ENCODE data around the gene ELOB.

ELOB gene

DNA sequence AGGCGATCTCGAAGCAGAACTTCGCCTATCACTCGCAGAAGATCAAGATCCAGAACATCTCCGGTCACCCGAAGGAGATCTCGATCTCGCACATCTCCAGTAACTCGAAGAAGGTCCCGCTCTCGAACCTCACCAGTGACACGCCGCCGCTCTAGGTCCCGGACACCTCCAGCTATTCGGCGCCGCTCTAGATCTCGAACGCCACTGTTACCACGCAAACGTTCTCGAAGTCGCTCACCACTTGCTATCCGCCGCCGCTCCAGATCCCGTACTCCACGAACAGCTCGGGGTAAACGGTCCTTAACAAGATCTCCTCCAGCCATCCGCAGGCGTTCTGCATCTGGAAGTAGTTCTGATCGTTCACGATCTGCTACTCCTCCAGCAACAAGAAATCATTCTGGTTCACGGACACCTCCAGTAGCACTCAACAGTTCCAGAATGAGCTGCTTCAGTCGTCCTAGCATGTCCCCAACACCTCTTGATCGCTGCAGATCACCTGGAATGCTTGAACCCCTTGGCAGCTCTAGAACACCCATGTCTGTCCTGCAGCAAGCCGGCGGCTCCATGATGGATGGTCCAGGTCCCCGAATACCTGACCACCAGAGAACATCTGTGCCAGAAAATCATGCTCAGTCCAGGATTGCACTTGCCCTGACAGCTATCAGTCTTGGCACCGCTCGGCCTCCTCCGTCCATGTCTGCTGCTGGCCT is 10.5 kb downstream of the ELOB start:
- no peak for DNase-seq

DNA sequence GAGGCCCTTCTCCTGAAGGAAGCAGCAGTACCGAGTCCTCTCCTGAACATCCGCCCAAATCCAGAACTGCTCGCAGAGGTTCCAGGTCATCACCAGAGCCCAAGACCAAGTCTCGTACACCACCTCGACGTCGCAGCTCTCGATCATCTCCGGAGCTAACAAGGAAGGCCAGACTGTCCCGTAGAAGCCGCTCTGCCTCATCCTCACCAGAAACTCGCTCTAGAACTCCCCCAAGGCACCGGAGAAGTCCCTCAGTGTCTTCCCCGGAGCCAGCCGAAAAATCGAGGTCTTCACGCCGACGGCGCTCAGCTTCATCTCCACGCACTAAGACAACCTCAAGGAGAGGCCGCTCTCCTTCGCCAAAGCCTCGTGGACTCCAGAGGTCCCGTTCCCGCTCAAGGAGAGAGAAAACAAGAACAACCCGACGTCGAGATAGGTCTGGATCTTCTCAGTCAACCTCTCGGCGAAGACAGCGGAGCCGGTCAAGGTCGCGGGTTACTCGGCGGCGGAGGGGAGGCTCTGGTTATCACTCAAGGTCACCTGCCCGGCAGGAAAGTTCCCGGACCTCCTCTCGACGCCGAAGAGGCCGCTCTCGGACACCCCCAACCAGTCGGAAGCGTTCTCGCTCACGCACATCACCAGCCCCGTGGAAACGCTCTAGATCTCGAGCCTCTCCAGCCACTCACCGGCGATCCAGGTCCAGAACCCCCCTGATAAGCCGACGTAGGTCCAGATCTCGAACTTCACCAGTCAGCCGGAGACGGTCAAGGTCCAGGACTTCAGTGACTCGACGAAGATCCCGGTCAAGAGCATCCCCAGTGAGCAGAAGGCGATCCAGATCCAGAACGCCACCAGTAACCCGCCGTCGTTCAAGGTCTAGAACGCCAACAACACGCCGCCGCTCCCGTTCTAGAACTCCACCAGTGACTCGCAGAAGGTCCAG is 11.3 kb downstream of the ELOB start:
- no peak for DNase-seq

DNA sequence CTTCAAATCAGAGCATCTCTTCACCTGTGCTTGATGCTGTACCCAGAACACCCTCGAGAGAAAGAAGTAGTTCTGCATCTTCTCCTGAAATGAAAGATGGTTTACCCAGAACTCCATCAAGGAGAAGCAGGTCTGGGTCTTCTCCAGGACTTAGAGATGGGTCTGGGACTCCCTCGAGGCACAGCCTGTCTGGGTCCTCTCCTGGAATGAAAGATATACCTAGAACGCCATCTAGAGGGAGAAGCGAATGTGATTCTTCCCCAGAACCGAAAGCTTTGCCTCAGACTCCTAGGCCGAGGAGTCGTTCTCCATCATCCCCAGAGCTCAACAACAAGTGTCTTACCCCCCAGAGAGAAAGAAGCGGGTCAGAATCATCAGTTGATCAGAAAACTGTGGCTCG is 12.4 kb downstream of the ELOB start:
- no peak for DNase-seq

DNA sequence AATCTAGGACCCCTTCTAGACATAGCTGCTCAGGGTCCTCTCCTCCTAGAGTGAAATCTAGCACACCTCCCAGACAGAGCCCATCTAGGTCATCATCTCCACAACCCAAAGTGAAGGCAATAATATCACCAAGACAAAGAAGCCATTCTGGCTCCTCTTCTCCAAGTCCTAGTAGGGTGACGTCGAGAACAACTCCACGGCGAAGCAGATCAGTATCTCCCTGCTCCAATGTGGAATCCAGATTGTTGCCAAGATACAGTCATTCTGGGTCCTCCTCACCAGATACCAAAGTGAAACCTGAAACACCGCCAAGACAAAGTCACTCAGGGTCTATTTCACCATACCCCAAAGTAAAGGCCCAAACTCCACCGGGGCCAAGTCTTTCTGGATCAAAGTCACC is 13.9 kb downstream of the ELOB start:
- DNase-seq, result no peak

DNA sequence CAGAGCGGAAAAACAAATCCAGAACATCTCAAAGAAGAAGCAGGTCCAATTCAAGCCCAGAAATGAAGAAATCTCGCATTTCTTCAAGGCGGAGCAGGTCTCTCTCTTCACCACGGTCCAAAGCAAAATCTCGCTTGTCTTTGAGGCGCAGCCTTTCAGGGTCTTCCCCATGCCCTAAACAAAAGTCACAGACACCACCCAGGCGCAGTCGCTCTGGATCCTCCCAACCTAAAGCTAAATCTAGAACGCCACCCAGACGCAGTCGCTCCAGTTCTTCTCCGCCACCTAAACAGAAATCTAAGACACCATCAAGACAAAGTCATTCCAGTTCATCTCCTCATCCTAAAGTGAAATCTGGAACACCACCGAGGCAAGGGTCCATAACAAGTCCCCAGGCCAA is 14.4 kb downstream of the ELOB start:
- DNase-seq, result no peak

DNA sequence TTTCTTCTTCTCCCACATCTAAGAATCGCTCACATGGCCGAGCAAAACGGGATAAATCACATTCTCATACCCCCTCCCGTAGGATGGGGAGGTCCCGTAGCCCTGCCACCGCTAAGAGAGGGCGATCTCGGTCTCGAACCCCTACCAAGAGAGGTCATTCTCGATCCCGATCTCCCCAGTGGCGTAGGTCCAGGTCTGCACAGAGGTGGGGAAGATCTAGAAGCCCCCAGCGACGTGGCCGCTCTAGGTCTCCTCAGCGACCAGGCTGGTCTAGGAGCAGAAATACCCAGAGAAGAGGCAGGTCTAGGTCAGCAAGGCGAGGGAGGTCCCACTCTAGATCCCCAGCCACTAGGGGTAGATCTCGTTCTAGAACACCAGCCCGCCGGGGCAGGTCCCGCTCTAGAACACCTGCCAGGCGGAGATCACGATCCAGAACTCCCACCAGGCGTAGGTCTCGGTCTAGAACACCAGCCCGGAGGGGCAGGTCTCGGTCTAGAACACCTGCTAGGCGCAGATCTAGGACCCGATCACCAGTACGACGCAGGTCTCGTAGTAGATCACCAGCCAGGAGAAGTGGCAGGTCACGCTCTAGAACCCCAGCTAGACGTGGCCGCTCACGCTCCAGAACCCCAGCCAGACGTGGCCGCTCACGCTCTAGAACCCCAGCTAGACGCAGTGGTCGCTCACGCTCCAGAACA is 15.0 kb downstream of the ELOB start:
- no peak for DNase-seq

DNA sequence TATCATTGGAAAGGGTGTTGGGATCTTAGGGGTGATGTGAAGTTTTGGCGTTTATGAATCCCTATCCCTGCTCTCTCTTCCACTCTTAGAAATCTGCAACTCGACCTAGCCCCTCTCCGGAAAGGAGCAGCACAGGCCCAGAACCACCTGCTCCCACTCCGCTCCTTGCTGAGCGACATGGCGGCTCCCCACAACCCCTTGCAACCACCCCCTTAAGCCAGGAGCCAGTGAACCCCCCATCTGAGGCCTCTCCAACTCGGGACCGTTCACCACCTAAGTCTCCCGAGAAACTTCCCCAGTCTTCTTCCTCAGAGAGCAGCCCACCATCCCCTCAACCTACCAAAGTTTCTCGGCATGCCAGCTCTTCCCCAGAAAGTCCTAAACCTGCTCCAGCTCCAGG is 15.6 kb downstream of the ELOB start:
- no peak for DNase-seq

DNA sequence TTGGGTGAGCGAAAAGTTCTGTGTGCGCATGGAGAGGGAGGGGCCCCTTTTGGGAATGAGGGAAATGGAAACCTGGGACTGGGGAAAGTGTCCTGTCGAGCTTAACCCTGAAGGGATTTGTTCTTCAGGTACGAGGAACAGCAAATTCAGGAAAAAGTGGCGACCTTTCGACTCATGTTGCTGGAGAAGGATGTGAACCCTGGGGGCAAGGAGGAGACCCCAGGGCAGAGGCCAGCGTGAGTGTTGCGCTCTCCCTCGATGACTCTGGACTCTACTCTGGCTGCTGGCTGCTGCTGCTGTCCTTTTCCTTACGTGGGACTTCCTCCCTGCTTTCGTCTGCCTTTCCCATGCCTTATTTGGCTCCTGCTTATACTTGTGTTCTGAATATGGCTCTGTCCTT is 19.7 kb downstream of the ELOB start:
- no peak for DNase-seq

DNA sequence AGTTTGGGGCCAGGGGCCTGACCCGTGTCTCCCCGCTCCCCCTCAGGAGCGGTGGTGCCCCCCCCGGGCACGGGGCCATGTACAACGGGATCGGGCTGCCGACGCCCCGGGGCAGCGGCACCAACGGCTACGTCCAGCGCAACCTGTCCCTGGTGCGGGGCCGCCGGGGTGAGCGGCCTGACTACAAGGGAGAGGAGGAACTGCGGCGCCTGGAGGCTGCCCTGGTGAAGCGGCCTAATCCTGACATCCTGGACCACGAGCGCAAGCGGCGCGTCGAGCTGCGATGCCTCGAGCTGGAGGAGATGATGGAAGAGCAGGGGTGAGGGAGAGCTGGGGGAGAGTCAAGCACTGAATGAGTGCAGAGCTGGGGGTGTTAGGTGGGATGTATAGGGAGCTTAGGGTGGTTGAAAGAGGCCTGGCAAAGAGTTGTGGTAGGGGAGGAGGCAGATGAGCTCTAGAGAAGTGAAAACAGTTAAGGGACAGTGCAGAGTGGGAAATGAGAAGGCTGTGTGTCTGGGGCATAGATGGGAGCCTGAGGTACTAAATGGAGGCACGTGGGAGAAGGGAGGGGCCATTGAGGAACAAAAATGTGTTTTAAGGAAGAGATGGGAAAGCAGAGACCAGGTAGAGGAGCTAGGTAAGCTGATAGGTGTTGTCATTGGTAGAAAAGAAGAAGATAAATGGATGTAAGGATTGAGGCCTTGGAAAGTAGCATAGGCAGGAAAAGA is 20.6 kb downstream of the ELOB start:
- no peak for DNase-seq

DNA sequence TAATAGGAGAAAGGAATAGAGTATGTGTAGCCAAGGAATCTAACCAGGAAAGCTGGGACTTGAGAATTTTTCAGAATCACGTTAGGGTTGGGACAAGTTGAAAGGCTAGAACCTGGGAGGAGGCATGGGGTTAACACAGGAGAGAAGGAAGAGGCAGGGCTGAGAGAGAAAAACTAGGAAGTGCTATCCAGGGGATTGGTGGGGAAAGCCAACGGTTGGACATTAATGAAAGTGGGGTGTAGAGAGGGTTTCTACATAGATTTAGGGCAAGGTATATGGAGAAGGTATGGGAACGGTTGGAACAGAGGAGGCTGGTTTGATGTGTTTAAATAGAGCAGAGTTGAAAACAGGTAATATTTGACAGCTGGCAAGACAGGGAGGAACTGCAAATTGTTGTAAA is 21.9 kb downstream of the ELOB start:
- no peak for DNase-seq

DNA sequence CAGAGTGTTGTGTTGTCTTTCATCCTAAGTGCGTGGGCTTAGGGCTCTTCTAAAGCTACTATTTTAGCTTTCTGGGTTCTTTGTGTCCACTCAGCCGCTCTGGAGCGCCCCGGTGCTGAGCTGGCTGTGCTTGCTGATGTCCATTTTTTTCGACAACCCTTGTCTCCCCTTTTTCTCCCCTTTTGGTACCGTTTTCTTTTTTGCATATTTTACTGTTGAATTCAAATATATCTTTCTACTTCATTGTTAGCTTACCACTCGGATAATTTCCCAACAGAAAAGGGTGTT is 23.4 kb downstream of the ELOB start:
- DNase-seq, result no peak

DNA sequence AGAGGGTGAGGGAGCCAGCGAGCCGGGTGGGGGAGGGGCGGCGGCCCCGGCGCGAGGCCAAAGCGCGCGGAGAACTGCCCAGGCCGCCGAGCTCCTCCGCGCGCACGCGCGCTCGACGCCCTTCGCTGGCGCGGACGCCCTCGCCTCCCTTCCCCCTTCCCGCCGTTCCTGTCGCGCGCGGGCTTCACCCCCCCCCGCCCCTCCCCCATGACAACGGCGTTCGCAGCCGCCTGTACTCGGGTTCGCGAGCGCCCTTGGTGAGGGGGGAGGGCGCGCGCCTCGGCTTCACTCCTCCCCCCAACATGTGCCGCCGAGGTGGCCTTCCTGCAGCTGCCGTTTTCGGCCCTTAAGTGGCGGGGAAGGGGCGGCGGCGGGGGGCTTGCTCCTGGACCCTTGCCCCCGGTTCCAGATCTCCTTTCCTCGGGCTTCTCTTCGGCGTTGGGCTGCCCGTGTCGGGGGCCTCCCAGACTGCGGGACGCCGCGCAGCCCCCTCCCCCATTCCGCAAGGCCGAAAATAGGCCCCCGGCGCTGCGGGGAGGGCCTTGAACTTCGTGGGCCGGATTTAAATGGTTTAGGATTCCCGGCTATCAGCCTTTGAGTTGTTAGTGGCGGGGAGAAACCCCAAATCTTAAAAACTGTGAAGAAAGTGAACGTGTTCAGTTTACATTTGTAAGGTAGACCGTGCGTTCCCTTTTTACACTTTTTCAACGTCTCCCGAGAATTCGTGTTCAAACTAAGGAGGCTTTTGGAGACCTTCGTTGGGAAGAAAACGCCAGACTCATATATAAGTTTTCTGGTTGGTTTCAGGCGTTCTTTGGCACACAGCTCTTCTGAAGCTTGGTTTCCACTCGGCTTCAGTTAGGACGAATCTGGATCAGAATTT is 24.0 kb downstream of the ELOB start:
- DNase-seq, result peak; percentile 34

DNA sequence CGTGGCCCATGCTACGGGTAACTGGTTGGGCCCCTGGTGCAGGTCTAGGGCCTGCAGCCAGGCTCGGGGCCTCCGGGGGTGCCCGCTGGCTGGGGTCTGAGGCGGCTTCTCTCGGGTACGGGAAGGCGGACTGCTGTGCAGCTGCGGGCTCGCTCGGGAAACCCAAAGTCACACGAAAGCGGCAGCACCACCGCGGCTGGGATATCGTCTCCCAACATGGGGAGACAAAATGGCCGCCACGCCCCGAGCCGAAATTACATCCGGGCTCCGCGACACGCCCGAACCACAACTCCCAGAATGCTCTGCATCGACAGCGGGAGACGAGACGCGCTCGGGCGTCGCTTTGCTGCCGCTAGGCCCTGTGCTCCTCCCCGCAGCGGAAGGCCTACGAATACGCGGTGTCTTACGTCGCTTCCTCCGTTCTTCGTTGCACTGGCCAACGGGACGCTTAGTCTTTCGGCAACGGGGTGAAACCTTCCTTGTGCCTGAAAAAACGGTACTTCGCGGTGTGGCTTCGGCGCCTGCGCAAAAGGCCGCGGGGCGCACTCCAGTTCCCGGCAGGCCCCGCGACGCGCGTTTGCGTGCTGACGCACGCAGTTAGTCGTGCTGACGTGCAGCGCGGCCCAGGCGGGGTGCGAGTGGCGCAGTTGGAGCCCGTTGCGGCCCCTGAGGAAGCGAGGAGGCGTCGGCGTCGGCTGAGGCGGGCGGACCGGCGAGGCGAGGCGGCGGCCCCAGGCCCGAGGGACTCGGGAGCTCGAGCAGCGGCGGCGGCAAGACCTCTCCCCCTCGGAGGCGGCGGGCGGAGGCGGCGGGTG is 24.8 kb downstream of the ELOB start, which contains the start of gene SRRM2:
Gene SRRM2, plus strand, starts transcription at position 604 of the 815 bp plus-strand sequence. CDS start 3,727 bp downstream, outside the sequence.
- peak; percentile 88 for DNase-seq

DNA sequence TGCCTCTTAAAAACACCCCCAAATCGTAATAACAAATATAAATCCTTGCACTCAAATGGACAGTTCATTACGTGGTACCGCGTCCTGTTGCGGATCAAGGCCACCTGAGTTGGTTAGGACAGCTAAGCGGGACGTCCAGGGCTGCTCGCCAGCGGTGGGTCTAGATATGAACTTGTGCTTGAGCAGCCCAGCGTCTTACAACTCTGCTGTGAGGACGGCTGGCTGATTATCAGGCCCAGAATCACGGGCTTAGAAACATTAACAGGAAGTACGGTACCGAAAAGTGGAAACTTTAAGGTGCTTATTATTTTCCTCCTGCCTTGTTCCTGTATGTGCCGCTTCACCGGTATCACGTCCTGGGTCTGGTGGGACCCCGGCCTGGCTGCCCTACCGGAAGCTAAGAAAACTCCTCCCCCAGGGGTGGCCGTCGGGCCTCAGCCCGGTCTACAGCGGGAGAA is 25.5 kb downstream of the ELOB start:
- DNase-seq, result no peak

DNA sequence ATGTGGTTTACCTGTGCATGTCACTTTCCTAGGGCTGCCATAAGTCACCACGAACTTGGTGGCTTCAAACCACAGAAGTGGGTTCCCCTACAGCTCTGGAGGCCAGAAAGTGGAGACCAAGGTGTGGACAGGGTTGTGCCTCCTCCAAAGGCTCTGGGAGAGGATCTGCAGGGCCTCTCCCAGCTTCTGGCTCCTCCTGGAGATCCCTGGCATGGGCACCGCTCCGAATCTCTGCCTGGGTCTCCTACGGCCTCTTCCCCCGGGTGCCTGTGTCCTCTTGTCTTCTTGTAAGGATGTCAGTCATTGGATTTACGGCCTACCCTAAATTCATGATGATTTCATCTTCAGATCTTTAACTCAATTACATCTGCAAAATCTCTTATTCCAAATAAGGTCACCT is 27.1 kb downstream of the ELOB start:
- no peak for DNase-seq

DNA sequence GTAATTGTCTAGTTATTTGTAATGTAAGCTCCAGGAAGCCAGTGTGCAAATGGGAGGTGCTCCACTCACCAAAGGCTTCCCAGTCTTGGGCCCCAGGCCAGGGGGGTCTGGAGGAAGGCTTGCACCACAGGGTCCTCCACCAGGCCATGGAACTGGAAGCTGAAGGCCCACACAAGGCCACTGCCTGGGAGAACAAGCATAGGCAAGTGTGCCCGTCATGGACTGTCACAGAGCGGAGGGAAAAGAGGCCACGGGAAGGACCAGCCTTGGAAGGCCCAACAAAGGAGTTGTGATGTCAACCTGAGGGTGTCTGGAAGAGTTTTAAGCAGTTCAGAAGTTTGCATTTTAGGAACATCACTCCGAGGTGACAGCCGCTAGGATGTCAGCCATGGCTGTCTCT is 27.6 kb downstream of the ELOB start:
- no peak for DNase-seq

DNA sequence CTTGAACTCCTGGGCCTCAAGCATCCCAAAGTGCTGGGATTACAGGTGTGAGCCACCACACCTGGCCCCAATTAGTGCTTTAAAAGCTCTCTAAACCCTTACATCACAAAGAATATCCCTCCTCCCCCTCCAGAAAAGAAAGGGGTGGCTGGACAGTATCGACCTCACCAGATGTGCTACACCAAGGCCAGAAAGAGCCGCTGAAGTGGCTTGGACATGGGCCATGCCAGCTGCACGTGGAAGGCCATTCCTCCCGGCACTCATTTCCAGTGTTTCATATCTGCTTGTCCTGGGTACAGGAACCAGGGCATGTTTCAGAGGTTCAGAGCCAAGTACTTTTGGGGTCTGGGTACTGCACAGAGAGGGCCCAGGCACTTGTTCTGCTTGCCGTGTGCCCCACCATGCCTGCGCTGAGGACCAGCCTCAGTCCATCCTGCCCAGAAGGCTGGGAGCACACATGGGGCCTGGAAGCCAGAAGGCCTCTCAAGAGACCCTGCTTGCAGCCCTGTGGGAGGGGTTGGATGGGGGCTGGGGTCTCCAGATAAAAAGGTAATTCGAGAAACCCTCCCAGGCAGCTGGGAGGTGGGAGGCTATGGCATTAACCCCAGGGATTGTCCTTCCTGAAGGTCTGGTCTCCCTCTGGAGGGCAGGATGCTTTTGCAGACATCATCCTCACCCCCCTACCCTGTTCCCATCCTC is 28.2 kb downstream of the ELOB start:
- no peak for DNase-seq

DNA sequence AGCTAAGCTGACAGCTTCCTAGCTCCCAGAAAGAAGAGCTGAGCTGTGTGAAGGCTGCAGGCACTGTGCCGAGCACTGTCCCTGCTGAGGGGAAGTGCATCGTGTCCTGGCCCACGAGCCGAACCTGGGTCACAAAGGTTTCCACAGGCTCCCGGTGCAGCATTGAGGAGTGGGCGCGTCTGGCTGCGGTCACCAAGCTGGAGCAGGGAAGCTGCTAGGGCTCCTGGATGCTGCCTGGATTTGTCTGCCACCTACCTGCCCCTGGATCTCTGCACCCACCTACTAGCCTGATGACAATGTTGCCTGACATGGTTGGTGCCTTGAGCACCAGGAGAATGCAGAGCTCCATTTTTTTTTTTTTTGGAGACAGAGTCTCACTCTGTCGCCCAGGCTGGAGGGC is 31.1 kb downstream of the ELOB start:
- DNase-seq, result no peak

DNA sequence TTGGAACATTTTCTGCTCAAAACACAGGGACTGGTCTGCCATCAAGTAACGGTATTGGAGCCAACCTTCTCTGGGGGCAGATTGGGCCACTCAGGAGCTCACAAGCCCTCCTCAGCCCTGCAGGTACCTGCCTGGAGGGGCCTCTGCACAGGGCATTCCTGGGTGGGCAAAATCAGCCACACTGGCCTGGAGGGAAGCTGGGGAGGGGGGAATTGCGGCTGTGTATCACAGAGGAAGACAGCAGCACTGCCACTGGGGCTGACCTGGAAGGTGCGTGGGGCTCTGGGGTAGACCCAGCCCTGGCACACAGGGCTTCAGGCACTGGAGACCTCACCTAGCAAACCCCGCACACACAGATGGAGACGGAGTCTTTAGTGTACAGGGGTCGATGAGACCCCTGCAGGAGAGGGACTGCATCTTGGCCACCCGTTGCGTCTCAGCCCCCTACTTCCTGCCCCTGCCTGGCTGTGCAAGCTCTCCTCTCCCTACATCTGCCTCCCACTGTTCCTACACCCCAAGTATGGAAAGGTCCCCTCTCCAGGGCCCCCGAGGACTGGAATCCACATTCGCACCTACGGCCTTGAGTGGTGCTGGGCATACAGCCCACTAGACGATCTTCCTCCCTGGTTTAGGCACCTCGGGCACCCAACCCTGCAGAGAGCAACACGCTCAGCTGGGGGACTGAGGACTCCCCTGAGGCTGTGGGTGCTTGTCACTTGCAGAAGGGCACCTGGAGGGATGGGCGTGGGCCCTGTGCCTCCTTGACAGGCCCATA is 31.8 kb downstream of the ELOB start:
- no peak for DNase-seq

DNA sequence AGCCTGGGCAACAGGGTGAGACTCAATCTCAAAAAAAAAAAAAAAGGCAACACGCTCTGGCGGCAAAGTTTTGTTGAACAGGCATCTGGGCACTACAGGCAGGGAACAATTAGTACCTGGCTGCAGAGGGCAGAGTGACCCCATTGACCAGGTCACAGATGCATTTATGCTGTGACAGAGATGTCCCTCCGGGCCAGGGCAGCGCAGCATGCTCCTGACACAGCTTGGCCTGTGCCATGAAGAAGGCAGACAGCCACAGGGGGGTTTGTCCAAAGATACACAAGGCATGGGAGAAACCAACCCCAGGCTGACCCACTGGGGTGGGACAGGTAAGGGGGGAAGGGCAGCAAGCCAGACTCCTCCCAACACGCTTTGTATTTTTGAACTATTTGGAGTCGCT is 32.4 kb downstream of the ELOB start:
- no peak for DNase-seq
